Measurements from ENCODE around the gene SLCO4C1.

Gene SLCO4C1

GRCh38 chr5:102262688-102263087 is 33.4 kb downstream of the SLCO4C1 start:
- no peak for DNase-seq

GRCh38 chr5:102249381-102249780 is 46.7 kb downstream of the SLCO4C1 start:
- DNase-seq = no peak

GRCh38 chr5:102243213-102243612 is 52.9 kb downstream of the SLCO4C1 start:
- no peak for DNase-seq

- no peak for DNase-seq
Measured at GRCh38 chr5:102241809-102242421, 54.2 kb downstream of the SLCO4C1 start.

GRCh38 chr5:102231693-102232619 is 64.1 kb downstream of the SLCO4C1 start:
- DNase-seq = no peak

DNA sequence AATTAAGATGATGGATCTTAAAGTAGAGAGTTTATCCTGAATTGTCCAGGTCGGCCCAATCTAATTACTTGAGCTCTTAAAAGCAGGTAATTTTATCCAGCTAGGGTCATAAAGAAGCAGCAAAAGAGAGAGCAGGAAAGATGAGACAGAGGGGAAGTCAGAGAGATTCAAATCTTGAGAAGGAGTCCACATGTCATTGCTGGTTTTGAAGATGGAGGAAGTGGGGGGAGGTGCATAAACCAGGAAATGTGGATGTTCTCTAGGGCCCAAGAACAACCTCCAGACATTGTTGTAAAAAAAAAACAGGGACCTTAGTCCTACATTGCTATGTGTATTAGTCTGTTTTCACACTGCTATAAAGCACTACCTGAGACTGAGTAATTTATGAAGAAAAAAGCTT is 66.4 kb downstream of the SLCO4C1 start:
- no peak for DNase-seq

- no peak for DNase-seq
Measured at GRCh38 chr5:102226321-102226720, 69.8 kb downstream of the SLCO4C1 start.

- DNase-seq = peak; percentile 15 to 25
Measured at GRCh38 chr5:102223542-102224477, 72.3 kb downstream of the SLCO4C1 start.

DNA sequence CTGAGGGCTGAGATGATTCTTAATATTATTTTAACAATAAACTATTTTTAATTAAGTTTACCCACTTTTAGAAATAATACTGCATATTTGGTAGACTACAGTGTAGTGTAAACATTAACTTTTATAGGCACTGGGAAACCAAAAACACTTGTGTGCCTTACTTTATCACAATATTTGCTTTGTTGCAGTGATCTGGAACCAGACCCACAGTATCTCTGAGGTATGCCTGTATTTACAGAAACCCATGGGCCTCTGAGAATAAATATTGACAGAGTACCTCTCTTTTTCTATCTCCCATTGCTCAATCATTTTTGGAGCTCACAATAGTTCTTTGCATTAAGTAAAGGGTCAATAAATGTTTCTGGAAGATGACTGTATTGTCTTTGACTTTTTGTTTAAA is 73.3 kb downstream of the SLCO4C1 start:
- DNase-seq = no peak

DNA sequence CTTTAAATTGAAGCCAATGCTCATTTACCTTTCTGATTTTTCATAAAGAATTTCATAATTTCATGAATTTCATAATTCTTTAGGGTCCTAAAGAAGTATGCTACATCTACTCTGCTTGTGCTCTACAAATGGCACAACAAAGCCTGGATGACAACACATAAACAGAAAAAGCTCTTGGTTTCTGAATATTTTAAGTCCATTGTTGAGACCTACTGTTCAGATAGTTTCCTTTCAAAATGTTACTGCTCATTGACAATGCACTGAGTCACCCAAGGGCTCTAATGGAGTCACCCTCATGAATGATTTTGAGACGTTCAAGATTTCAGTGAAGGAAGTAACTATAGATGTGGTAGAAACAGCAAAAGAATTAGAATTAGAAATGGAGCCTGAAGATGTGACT is 74.1 kb downstream of the SLCO4C1 start:
- DNase-seq = no peak

DNA sequence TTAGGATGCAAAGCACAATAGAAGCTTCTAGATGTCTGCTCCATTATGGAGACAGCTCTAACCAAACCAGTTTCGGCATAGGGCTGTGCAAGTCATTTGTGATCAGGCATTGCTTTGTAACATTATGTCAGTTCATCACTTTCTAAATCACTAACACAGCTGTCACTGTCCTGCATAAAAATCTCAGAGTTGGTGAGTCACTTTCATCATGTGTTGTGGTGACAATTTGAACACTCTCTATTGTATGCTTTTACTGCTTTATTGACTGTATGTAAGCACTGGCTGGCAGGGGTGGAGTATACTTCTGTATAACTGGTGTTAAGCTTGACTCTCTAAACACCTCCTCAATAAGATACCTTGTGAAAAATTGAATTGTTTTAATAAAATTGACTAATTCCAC is 77.9 kb downstream of the SLCO4C1 start:
- DNase-seq = no peak

DNA sequence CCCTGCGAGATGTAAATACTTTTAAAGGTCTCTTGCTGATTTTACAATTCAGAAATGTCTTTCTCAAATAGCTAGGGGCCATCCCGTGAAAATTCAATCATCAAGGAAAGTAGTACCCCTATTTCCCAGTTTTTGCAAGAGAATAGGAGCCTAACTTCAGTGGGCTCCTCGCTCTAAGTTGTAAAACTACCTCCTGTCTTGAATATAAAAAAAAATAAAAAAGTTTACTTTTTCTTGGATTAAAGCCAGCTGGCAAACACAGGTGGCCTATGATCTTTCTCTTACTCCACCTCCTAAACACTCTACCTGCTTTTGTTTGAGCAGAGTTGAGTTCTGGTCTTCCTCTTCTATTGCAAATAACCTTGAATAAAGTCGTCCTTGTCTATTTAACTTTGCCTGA is 79.4 kb downstream of the SLCO4C1 start:
- DNase-seq = no peak

DNA sequence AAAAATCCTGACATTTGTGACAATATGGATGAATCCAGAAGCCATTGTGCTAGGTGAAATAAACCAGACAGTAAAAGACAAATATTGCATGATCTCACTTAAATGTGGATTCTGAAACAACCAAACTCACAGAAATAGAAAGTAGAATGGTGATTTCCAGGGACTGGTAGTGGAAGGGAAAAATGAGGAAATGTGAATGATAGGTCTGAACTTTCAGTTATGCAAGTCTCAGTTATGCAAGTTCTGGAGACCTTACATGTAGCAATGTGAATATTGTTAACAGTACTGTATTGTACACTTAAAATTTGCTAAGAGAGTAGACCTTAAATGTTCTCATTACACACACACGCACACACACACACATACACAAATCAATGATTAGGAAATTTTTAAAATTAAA is 84.9 kb downstream of the SLCO4C1 start:
- no peak for DNase-seq

DNA sequence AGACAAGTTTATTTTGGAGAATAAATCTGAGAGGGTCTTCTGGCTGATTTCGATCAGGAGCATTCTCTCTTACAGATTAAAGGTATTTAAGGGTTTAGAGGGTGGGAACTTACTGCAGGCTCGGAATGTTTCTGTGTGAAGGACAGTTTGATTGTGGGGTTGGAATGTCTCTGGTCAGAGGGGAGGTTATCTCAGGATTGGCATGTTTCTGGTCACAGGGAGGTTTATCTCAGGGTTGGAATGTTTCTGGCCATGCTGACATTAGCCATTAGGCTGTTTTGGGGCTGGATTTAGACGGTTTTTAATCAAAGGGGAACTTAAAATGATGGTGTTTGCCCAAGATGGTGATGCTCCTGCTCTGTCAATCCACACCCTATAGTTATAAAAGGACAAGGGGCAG is 95.2 kb downstream of the SLCO4C1 start:
- no peak for DNase-seq

GRCh38 chr5:102196481-102196880 is 99.6 kb downstream of the SLCO4C1 start:
- DNase-seq = no peak

Data from SW 1271 (cell line).